Dermis blood vessel endothelial cell (primary cell): ENCODE results near the gene NCAN. TPM values are rescaled to one million over a fixed set of nuclear protein-coding genes. Genes with fewer than 3 reads are reported as not detected.

Experiments used
- DNase-seq: peaks from one replicate; pipeline ENCODE4 v3.0.0; 2010
- total RNA-seq: library from RNA; depleted of rRNA; stranded (reverse); fragments of >200 nt; gene quantifications from 2 replicates; pipeline ENCODE4 v1.2.3, GENCODE V29; 2014

Gene NCAN
- total RNA-seq, 1 donor from 2014 or later = not detected

DNA sequence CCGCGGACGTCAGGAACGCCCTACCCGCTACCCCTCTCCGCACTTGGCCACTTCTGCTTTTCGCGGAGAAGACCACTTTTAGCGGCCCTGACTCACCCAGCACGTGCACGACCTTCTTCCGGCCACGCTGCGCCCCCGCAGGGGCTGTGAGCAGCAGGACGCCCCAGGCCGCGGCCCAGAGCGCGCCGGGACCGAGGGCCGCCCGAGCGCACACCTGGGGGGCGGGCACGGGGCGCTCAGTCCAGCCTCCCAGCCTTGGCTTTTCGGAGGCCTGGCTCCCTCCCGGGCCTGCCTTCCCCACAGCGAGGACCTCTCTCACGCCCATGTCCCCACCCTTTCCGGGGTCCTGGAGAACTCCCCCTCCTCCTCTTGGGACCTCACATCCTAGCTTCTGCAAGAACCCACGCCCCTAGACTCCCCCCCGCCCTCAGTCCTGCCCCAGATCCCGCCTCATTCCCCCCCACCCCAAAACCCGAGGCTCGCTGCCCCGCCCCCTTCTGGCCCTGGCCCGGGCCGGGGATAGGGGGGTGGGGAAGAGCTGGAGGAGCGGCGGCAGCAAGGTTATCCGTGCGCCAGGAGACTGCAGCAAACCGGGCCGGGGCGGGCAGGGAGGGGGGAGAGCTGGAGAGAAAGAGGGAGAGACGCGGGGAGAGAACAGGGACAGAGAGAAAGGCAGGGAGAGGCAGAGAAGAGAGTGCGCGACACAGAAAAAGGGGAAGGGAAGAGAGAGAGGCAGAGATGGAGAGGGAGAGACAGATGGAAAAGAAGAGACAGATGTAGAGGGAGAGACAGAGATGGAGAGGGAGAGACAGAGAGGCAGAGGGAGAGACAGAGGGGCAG lies 49.8 kb downstream of the NCAN start:
- no peak for DNase-seq

DNA sequence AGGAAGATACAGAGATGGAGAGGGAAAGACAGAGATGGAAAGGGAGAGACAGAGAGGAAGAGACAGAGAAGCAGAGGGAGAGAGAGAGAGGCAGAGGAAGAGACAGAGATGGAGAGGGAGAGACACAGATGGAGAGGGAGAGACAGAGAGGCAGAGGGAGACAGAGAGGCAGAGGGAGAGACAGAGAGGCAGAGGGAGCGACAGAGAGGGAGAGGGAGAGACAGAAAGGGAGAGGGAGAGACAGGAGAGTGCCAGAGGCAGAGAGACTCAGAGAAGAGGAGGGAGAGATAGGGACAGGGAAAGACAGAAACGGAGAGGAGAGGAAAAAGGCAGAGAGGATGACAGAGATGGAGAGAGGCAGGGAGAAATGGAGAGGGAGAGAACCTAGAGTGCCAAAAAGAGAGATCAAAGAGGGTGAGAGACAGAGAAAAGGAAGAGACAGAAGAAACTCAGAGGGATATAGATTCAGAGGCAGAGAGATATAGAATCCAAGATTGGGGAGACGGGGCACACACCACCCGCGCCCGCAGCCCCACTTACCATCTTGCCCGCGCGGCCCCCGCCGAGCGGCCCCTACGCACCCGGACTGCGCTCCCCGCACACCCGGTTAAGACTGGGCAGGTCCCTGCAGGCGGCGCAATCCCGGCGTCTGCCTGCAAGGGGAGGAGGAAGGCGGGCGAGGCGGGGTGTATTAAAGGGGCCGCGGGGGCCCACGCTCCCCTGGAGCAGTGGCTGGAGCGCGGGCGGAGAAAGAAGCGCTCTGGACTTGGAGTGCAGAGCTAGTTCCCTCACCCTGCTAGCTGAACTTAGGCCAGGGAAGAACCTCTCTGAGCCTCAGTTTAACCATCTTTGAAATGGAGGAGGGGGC lies 50.7 kb downstream of the NCAN start:
- no peak for DNase-seq

DNA sequence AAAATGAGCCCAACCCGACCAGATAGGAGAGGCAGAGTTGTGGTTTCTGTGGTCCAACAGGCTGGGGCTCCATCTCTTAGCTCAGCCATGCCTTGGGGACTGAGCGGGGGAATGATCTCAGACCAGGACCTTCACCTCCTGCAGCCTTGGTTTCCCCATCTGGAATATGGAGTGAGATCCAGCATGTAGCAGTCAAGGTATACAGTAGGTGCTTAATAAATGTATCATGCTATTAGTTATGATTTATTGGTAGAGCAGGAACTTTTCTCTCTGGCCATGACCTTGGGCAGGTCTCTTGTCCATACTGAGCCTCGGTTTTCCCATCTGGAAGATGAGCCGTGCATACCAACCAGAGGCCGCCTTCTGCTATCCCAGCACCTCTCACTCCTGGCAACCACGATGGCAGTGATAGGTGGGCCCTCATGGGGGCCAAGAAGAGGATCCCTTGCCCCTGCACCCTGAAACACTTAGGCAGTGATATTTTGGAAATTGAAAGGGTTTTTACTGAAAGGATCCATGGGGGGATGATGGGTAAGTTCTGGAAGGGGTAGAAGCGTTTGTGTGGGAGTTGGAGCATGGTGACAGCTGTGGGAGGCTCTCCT lies 52.2 kb downstream of the NCAN start:
- DNase-seq = no peak

DNA sequence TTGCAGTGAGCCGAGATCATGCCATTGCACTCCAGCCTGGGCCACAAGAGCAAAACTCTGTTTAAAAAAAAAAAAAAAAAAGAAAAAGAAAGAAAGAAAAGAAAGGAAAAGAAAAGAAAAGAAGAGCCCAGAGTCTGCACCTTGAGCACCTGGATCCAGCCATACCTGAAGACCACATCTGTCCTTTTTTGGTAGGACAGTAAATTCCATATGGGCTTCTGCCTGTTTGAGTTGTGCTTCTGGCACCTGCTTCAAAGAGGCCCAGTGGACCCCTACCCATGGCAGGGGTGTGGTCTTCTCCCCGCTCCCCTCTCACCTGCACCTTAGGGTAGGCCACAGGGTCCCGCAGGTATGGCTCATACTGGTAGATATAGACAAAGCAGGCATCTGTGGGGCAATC lies 55.5 kb downstream of the NCAN start:
- DNase-seq = no peak

DNA sequence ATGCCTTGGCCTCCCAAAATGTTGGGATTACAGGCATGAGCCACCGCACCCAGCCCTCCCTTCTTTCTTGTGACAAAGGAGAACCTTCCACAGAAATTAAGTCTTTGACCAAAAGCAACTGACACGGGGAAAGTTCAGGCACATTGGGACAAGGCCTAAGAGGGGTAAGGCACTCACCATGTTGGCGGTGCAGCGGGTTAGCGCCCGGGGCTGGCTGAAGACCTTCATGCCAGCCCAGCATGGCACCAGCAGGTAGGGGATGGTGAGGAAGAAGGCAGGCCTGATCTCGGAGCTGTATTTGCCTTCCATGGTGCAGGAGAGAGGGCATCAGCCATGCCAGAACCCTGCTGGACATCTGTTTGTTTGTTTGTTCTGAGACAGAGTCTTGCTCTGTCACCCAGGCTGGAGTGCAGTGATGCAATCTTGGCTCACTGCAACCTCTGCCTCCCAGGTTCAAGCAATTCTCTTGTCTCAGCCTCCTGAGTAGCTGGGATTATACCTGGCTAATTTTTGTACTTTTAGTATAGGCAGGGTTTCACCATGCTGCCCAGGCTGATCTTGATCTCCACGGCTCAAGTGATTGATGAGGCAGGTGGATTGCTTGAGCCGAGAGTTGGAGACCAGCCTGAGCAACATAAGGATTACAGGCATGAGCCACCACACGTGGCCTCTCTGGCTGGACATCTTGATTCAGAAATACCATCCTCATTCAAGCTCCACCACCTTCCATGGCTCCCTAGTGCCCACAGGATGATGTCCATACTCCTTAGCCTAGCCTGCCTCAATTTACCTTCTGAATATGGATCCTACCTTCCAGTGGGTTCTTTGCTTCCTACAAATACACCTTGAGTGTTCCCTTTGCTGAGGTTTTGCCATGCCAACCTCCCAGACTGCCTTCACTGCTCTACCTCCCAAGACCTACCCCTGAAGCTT lies 57.0 kb downstream of the NCAN start:
- DNase-seq = no peak

DNA sequence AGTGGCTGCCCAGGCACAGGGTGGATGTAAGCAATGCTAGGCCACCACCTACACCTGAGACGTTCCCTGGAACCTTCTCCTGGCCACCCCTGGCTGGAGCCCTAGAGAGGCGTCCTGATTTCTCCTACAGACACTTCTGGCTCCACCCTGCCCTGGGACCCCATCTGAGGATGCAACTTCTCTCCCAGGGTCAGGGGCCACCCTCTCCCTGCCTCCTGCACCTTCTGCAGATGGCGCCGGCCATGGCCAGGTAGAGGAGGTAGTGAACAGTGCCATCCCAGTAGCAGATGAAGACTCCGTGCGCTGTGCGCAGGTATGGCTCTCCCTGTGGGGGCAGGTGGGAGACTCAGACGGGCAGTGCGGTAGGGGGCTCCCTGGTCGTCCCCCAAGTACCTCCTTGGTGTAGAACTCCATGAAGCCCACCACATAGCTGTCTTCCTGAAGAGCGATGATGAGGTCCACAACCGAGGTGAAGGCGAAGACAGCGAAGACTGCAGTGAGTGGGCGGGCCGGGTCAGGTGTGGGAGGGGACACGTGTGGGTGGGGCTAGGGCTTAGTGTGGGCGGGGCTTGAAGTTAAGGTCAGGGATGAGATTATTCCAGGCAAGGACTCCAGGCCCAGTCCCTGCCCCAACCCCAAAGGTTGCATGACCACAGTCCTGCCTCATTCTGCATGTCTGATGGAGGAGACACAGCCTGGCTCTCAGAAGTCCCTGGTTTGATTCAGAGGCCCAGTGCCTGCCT lies 58.4 kb downstream of the NCAN start:
- DNase-seq = no peak

DNA sequence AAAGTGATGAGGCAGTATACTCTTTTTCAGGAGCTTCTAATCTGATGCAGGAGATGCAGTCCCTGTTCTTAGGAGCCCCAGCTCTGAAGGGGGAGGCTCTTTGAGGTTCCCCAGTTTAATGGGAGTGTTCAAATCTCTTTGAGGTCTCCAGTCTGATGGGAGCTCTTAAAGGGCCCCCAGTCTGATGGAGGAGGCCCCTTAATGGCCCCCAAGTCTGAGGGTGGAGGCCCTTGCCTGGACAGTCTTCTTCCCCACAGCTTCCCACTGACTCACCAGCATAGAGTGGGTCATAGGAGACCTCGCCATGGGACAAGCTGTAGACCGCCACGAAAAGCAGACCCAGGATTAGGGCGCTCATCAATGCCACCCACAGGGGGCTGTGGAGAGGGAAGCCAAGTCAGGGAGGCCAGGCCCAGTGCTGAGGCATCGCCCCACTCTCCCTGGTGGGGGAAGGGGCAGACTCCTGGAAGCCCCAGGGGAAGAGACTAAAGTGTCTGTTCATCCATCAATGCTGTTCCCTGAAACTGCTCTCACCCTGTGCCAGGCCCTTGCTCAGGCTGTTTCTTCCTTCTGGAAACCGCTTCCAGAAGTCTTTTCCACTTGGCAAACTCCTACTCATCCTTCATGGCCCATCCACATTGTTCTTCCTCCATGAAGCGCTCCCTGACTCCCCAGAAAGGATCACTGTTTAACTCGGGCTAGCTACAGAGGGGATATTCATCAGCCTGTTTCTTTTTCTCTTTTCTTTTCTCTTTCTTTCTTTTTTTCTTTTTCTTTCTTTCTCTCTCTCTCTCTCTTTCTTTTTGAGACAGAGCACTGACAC lies 59.2 kb downstream of the NCAN start:
- DNase-seq = no peak

DNA sequence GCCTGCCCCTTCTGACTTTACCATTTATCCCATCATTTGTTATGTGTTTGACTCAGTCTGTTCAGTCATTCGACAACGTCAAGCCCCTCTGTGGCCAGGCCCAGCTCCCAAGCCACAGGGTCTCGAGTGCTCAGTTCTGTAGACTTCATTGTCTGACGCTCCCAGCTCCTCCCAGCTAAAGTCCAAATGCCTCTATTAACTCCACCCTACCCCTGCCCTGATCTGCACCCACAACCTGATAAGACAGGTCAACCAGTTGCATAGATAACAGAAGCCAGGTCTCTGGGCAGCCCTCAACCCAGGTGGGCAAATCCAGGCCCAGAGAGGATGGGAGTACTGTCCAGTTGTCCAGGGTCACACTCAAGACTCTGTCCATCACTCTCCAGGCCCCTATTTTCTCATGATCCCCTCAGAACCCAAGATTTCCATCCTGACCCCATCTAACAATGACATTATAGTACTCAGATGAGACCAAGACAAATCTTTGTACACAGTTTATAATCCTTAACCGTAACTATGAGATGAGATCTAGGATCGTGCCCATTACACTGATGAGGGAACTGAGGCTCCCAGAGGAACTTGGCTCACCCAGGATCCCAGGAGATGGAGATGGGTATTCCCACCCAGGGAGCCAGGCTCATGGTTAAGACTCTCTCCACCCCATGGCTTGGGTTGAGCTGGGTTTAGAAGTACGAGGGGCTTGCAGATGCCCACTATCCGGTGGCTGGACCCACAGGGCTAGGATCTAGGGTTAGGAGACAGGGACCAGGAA lies 60.3 kb downstream of the NCAN start:
- DNase-seq = no peak

DNA sequence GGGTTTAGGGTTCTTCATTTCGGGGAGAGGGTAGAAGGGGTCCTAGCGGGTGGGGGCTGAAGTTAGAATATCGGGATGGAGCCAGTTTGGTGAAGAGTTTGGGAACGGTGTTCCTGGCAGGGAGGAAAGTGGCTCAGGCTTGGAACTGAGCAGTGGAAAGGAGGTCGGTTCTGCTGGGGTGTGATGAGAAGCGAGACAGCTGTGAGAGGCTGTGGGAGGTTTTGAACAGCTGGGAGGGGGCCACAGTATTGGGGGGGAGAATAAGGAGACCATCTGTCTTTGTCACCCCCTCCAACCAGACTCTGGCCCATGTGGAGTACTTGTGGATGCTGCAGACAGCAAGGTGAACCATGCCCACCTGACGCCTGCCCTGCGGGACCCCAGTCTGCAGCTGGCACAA lies 62.4 kb downstream of the NCAN start:
- DNase-seq = no peak

DNA sequence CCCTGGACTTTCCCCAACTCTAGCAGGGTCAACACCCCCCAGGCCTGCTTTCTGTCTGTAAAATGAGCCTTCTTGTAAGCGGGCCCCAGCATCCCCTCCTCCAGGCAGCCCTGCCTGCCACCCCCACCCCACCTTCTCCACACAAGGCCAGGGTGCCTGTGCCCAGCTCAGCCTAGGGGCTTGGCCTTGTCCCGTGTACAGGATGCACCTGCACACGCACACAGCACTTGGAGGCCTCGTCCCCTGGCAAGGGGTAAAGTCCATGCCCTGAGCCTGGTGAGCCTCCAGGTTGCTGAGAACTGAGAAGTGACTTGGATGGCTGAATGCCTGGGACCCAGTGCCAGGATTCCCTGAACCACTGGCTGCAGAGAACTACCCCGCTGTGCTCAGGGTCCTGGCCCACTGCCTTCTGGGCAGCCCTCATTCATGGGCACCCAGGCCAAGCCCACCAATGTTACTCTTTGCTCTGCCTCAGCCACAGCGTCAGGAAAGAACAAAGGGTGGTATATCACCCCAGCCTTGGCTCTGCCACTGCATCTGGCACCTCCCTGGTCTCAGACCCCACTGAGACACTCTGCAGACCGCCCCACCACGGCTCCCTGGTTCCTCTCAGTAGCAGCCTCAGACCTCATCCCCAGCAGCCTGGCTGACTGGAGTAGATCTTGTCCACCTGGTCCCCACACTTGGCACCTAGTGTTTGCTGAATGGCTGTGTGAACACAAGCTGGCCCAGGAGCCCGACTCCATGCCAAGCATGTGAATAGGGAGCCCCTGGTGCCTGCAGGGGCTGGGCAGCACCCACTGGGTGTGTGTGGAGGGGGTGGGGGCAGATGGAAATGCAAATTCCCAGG lies 63.2 kb downstream of the NCAN start:
- DNase-seq = no peak

DNA sequence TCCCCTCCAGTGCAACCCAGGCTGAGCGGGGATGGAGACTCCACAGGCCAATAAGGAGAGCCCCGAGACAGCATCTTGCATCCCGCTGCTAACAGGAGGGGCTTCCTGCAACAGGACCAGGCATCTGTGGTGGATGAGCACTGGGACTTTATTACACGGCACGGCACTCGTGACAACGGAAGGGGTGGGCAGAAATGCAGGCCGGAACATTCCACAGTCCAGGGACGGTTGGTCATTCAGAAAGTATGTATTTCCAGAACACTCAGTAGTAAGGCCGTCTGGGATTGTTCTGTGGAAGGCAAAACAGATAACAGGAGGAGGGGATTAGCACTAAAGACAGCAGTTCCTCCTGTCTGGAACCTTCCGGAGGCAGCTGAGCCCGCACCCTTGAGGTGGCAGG lies 64.6 kb downstream of the NCAN start:
- DNase-seq = no peak

DNA sequence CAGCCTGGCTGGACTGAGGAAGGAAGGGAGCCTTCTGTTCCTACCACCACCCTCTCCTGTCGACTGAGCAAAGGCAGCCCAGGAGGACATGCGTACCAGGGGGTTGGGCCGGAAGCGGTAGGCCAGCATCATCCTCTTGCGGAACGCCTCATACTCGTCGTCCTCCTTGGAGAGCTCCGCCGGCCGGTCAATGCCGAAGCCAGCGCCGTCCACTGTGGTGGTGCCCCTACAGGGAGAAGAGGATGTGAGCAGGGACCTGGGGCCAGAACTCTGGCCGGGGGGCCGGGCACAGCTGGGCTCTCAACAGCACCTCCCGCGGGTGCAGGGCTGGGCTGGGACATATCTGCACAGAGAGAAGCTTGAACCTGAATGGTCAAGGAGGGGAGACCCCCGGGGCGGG lies 65.1 kb downstream of the NCAN start:
- no peak for DNase-seq

DNA sequence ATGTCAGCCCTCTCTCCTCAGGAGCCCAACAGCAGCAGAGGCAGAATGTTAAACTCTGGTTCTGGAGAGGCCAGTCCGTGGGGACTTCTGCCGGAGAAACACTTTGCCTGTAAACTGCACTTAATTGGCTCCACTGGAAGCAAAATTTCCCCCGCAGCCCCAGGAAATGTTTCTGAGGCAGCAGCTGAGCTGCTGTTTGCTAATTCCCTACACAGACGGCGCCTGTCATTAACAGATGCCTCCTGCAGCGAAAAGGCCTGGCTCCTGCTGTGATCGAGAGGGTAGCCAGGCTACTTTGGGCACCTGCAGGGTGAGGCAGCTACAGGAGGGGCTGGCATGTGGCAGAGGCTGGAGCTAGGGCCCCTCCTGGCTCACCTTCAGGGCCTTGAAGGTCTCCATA lies 66.6 kb downstream of the NCAN start:
- DNase-seq = no peak

DNA sequence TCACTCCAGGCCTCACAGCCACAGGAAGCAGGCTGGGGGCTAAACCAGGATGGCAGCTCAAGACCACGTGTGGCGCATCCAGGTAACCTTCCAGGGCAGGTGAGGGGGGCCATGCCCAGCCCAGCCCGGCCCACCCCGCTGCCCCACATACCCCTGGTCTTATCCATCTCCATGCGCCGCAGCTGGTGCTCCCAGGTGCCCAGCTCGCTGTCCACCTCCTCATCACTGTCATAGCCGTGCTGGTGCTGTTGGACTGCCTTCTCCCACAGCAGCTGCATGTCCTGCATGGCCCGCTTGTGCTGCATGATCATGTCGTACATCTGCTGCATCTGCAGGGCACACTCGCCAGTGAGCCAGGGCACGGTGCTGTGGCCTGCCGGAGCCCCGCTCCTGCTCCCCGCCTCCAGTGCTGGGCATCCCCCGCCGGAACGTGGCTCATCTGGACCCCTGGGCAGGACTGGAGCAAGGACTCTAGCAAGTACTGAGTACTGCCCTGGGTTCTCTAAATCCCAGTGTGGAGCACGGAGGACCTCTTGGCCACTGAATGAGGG lies 67.4 kb downstream of the NCAN start:
- no peak for DNase-seq

DNA sequence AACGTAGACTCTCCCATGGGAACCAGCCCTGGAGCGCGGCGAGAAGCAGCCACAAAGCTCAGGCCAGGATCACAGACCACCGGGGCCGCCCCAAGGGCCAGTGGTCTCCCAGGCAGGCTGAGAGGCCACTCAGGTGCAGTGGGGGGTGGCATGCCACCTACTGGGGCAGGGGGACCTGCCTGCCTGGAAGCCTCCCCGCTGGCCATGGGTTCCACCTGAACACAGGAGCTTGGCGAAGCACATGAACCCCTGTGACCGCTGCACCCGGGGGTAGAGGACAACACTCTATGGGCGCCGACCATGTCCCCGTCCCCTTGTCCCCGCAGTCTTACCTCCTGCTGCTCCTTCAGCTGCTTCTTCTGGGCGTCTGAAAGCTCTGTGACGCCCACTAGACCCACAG lies 68.1 kb downstream of the NCAN start:
- no peak for DNase-seq

DNA sequence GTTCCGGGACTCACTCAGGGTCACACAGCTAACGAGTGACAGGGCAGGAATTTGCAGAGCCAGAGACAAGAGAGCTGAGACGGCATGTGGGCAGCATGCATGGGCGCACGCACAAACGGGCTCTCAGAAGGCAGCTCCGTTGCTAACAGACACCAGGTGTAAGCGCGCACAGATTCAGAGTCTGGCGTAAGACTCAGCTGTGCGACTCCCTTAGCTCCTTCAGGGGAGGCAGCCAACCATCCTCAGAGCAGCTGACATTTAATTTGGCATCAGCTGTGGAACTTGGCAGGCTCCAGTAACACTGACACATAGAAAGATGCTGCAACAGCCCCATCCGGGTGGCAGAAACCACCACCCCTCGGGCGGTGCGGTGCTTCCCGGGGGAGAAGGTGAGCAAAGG lies 68.8 kb downstream of the NCAN start:
- DNase-seq = no peak

DNA sequence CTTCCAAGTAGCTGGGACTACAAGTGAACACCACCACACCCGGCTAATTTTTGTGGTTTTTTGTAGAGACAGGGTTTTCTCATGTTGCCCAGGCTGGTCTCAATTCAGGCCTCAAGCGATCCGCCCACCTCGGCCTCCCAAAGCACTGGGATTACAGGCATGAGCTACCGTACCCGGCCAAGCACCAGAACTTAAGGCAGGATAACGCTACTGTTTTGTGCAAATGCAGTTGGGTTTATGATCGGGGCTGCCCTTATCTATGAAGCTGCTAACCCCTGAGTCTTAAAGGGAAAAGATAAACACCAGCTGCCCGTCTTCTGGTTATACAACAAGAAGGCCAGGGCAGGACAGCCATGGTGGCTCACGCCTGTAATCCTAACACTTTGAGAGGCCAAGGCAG lies 73.9 kb downstream of the NCAN start:
- no peak for DNase-seq

DNA sequence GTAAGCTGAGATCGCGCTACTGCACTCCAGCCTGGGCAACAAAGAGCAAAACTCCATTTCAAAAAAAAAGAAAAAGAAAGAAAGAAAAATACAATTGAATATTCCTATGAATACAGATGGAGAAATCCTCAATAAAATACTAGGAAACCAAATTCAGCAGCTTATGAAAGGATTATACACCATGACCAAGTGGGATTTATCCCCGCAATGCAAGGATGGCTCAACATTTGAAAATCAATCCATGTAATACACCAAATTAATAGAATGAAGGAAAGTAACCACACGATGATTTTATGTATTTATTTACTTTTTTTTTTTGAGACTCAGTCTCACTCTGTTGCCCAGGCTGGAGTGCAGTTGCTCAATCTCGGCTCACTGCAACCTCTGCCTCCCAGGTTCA lies 80.8 kb downstream of the NCAN start:
- no peak for DNase-seq

DNA sequence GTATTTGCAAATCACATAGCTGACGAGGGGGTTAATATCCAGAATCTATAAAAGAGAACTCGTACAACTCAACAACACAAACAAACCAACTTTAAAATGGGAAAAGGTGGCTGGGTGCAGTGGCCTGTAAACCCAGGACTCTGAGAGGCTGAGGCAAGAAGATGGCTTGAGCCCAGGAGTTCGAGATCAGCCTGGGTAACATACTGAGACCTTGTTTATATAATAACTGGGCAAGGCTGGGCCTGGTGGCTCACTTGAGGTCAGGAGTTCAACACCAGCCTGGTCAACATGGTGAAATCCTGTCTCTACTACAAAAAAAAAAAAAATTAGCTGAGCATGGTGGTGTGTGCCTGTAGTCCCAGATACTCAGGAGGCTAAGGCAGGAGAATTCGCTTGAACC lies 83.2 kb downstream of the NCAN start:
- no peak for DNase-seq
